Vagina (tissue), 2 donors: ENCODE results near the gene CYP11A1.

ENCODE experiments used
- POLR2AphosphoS5 ChIP-seq, 2 donors: sonication (generic); formaldehyde crosslinking; IDR thresholded peaks; one replicate each; pipeline ENCODE4 v1.9.0; 2017; ENCODE audit warnings: antibody characterized with exemption in 2 of 2, mild to moderate bottlenecking in 2 of 2, low read depth in 1 of 2; ENCODE audit not compliant: insufficient read depth in 1 of 2
- TF ChIP-seq, protein P1 (sequence below), 3 experiments: fragments of 450-650 bp in 2 of 3; fragments of 200-600 bp in 1 of 3; sonication (generic) in 1 of 3; IDR thresholded peaks; one replicate each; pipeline ENCODE4 v1.5.1; 2017 to 2019; ENCODE audit warnings: antibody characterized with exemption in 3 of 3, mild to moderate bottlenecking in 2 of 3, moderate library complexity in 2 of 3

DNA sequence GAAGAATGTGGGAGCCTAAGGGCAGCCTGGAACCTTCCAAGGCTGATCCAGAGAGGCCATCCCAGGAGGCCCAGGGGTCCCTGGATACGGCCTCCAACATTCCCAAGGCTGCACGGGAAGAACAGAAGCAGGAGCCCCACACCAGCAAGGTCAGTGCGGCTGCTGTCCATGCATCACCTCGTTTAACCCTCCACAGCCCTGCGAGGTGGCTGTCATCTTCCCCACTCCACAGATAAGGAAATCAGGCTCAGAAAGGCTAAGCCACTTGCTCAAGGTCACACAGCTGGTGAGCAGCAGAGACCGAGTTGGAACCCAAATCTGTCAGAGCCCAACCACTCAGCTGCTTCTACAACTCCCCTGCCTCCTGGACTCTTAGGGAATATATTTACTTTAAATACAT lies 44.7 kb upstream of the CYP11A1 start:
- no peak for TF ChIP-seq POLR2AphosphoS5 (IDR thresholded peaks at IDR 0.05; ENCODE audit: insufficient read depth in 1 of 2, low read depth in 1 of 2)
- TF ChIP-seq, protein P1, sequence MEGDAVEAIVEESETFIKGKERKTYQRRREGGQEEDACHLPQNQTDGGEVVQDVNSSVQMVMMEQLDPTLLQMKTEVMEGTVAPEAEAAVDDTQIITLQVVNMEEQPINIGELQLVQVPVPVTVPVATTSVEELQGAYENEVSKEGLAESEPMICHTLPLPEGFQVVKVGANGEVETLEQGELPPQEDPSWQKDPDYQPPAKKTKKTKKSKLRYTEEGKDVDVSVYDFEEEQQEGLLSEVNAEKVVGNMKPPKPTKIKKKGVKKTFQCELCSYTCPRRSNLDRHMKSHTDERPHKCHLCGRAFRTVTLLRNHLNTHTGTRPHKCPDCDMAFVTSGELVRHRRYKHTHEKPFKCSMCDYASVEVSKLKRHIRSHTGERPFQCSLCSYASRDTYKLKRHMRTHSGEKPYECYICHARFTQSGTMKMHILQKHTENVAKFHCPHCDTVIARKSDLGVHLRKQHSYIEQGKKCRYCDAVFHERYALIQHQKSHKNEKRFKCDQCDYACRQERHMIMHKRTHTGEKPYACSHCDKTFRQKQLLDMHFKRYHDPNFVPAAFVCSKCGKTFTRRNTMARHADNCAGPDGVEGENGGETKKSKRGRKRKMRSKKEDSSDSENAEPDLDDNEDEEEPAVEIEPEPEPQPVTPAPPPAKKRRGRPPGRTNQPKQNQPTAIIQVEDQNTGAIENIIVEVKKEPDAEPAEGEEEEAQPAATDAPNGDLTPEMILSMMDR (IDR thresholded peaks at IDR 0.05): no peak
